SK-N-SH (cell line): ENCODE measurements around the gene XG. TPM values are rescaled to one million over a fixed set of nuclear protein-coding genes. Genes with fewer than 3 reads are reported as not detected.

Source experiments
- CTCF ChIA-PET: fragments of 300-600, 350-600 bp; formaldehyde crosslinking; extraction: SDS; loops from one replicate; lab custom pipeline; 2021; lab: Yijun Ruan, JAX
- POLR2A ChIA-PET: fragments of 350-600 bp; sonication (Branson Sonifier 250); formaldehyde crosslinking; extraction: SDS; loops from one replicate; lab custom pipeline; 2020; ENCODE audit warnings: antibody characterized with exemption, inconsistent platforms; lab: Yijun Ruan, JAX
- DNase-seq: peaks from one replicate; pipeline ENCODE4 v3.0.0; 2012
- H2AFZ ChIP-seq: fragments of 200-600 bp; sonication (generic); 2 replicates; pipeline ENCODE4 v1.8.1; 2016; ENCODE audit warnings: antibody characterized with exemption, mild to moderate bottlenecking, low read depth
- H3F3A ChIP-seq: fragments of 200-600 bp; sonication (generic); replicated peaks from 2 replicates; pipeline ENCODE3; 2016; ENCODE audit warnings: antibody characterized with exemption, mild to moderate bottlenecking; ENCODE audit not compliant: insufficient read depth
- H3K27ac ChIP-seq, 2 experiments: fragments of 200-500 bp in 1 of 2; fragments of 200-600 bp in 1 of 2; sonication (Bioruptor generic) in 1 of 2; sonication (generic), shearing (Covaris generic) in 1 of 2; 2 replicates each; pipeline versions ENCODE4 v1.5.1 to v1.6.1; 2014 to 2016; ENCODE audit warnings: low read depth in 2 of 2, inconsistent platforms in 1 of 2, low read length in 1 of 2, mild to moderate bottlenecking in 1 of 2, mixed read lengths in 1 of 2
- H3K27me3 ChIP-seq: fragments of 200-600 bp; sonication (generic), shearing (Covaris generic); 2 replicates; pipeline ENCODE4 v1.6.1; 2016; ENCODE audit warnings: mixed run types; ENCODE audit not compliant: insufficient read depth
- H3K36me3 ChIP-seq, 2 experiments: fragments of 200-500 bp in 1 of 2; fragments of 200-600 bp in 1 of 2; sonication (Bioruptor generic) in 1 of 2; sonication (generic) in 1 of 2; replicated peaks in 1 of 2; 2 replicates each; pipeline versions ENCODE3 to v1.5.1; 2014 to 2016; ENCODE audit warnings: low read length in 1 of 2, mild to moderate bottlenecking in 1 of 2; ENCODE audit not compliant: insufficient read depth in 2 of 2, control insufficient read depth in 1 of 2
- H3K4me1 ChIP-seq, 2 experiments: fragments of 200-500 bp in 1 of 2; fragments of 200-600 bp in 1 of 2; sonication (Bioruptor generic) in 1 of 2; sonication (generic), shearing (Covaris generic) in 1 of 2; 2 replicates each; pipeline versions ENCODE4 v1.5.1 to v1.6.1; 2014 to 2016; ENCODE audit warnings: low read depth in 1 of 2, low read length in 1 of 2, mixed run types in 1 of 2; ENCODE audit not compliant: insufficient read depth in 2 of 2, control insufficient read depth in 1 of 2
- H3K4me2 ChIP-seq: fragments of 200-600 bp; sonication (generic), shearing (Covaris generic); 2 replicates; pipeline ENCODE4 v1.6.1; 2017; ENCODE audit warnings: mixed run types
- H3K4me3 ChIP-seq, 2 experiments: fragments of 200-500 bp in 1 of 2; fragments of 200-600 bp in 1 of 2; sonication (Bioruptor generic) in 1 of 2; sonication (generic), shearing (Covaris generic) in 1 of 2; 2 replicates each; pipeline versions ENCODE4 v1.5.1 to v1.8.1; 2014 to 2016; ENCODE audit warnings: low read depth in 2 of 2, inconsistent platforms in 1 of 2, low read length in 1 of 2, mild to moderate bottlenecking in 1 of 2, mixed read lengths in 1 of 2, moderate library complexity in 1 of 2
- H3K79me2 ChIP-seq: fragments of 200-600 bp; sonication (generic); 2 replicates; pipeline ENCODE4 v1.8.1; 2017; ENCODE audit warnings: mild to moderate bottlenecking; ENCODE audit not compliant: insufficient read depth
- H3K9ac ChIP-seq: fragments of 200-600 bp; sonication (generic); 2 replicates; pipeline ENCODE4 v1.6.1; 2017; ENCODE audit warnings: mixed run types
- H3K9me2 ChIP-seq: fragments of 200-600 bp; sonication (generic); 2 replicates; pipeline ENCODE4 v1.6.1; 2017; ENCODE audit warnings: mixed run types
- H3K9me3 ChIP-seq: fragments of 200-600 bp; sonication (generic); 2 replicates; pipeline ENCODE4 v1.6.1; 2017; ENCODE audit warnings: mixed run types, mild to moderate bottlenecking, moderate library complexity
- H4K20me1 ChIP-seq: fragments of 200-600 bp; sonication (generic); 2 replicates; pipeline ENCODE4 v1.6.1; 2017; ENCODE audit warnings: mild to moderate bottlenecking, mixed run types; ENCODE audit not compliant: insufficient read depth
- CHD2 ChIP-seq: fragments of 150-350 bp; IDR thresholded peaks from 2 replicates; pipeline ENCODE4 v1.6.1; 2018; ENCODE audit warnings: low read length; ENCODE audit not compliant: partially characterized antibody
- ELF1 ChIP-seq: IDR thresholded peaks from 2 replicates; pipeline ENCODE4 v1.4.0; 2012
- EP300 ChIP-seq, 2 experiments: IDR thresholded peaks; 2 replicates each; pipeline versions ENCODE4 v1.4.0 to v1.6.1; 2012; ENCODE audit warnings: borderline replicate concordance in 1 of 2, low read depth in 1 of 2, low read length in 1 of 2
- FOXJ3 ChIP-seq: sonication (generic); formaldehyde crosslinking; IDR thresholded peaks from 2 replicates; pipeline ENCODE4 v1.5.1; 2020; ENCODE audit warnings: mild to moderate bottlenecking, missing genetic modification reagents
- FOXM1 ChIP-seq: IDR thresholded peaks from 2 replicates; pipeline ENCODE4 v1.4.0; 2012; ENCODE audit warnings: low read depth, mild to moderate bottlenecking
- GABPA ChIP-seq: IDR thresholded peaks from 2 replicates; pipeline ENCODE4 v1.4.0; 2012; ENCODE audit warnings: low read depth, mild to moderate bottlenecking
- JUND ChIP-seq: IDR thresholded peaks from 2 replicates; pipeline ENCODE4 v1.4.0; 2012
- MXI1 ChIP-seq: IDR thresholded peaks from 2 replicates; pipeline ENCODE4 v1.6.1; 2012; ENCODE audit warnings: mild to moderate bottlenecking, low read depth, low read length, improper control_type of control experiment
- NFIC ChIP-seq: IDR thresholded peaks from 2 replicates; pipeline ENCODE4 v1.4.0; 2012; ENCODE audit warnings: borderline replicate concordance
- RAD21 ChIP-seq: IDR thresholded peaks from 2 replicates; pipeline ENCODE4 v1.6.1; 2012; ENCODE audit warnings: mild to moderate bottlenecking, low read length
- REST ChIP-seq: IDR thresholded peaks from 2 replicates; pipeline ENCODE4 v1.6.1; 2012; ENCODE audit warnings: mild to moderate bottlenecking, low read depth, low read length, moderate library complexity
- RXRA ChIP-seq: IDR thresholded peaks from 2 replicates; pipeline ENCODE4 v1.4.0; 2012; ENCODE audit warnings: low read depth, mild to moderate bottlenecking, borderline replicate concordance
- SMC3 ChIP-seq: IDR thresholded peaks from 2 replicates; pipeline ENCODE4 v1.6.1; 2012; ENCODE audit warnings: low read depth, low read length, improper control_type of control experiment
- TCF12 ChIP-seq: IDR thresholded peaks from 2 replicates; pipeline ENCODE4 v1.4.0; 2012
- TEAD4 ChIP-seq: IDR thresholded peaks from 2 replicates; pipeline ENCODE4 v1.4.0; 2012; ENCODE audit warnings: mild to moderate bottlenecking, borderline replicate concordance; ENCODE audit not compliant: insufficient read depth
- WGBS: methylation state at CpG from one replicate; pipeline ENCODE4 v1.1.6; 2017; ENCODE audit warnings: low lambda C conversion rate; 5-methylcytosine and 5-hydroxymethylcytosine counted together
- polyA plus RNA-seq, 3 experiments: library from polyadenylated mRNA; depleted of rRNA; stranded (reverse); fragments of >200 nt; gene quantifications; 2 replicates each; pipeline ENCODE4 v1.2.3, GENCODE V29; 2012
- TF ChIP-seq, protein P1 (sequence below): fragments of 150-350 bp; IDR thresholded peaks from 2 replicates; pipeline ENCODE4 v1.6.1; 2016; ENCODE audit warnings: mild to moderate bottlenecking, low read depth, low read length
- TF ChIP-seq, protein P2 (sequence below): IDR thresholded peaks from 2 replicates; pipeline ENCODE4 v1.4.0; 2012; ENCODE audit warnings: low read depth, borderline replicate concordance
- TF ChIP-seq, protein P3 (sequence below): IDR thresholded peaks from 2 replicates; pipeline ENCODE4; 2012

The XG gene
- polyA plus RNA-seq, 1 of the 3 experiments (the other 2 are of a cell fraction) = 0.76 TPM

DNA sequence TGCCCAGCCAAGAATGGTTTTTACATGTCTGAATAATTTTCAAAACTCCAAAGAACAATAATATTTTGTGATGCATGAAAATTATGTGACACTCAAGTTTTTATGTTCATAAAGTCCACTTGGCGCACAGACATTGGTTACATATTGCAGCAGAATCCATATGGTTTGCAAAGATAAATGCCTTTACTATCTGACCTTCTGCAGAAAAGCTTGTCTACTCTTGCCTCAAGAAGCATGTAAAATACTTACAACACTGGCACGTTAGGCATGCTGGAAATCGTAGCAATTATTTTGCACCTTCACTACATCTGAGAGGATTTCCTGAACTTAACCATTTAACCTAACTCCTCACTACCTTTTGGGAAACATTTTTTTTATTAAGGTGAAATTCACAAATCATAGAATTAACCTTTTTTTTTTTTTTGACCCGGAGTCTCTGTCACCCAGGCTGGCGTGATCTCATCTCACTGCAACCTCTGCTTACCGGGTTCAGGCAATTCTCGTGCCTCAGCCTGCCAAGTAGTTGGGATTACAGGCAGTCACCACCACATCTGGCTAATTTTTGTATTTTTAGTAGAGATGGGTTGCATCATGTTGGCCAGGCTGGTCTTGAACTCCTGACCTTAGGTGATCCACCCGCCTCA lies 3.5 kb upstream of the XG start:
- Histone ChIP-seq H3K4me3 (no peak overlapping the region), H3F3A (peaks cover 4% of the 10 kb centered on the region)
- TF ChIP-seq CHD2 (no peak), JUND (no peak), TEAD4 (no peak), GABPA (no peak), FOXM1 (no peak), EP300 (IDR thresholded peaks at IDR 0.05; ENCODE audit: borderline replicate concordance in 1 of 2, low read depth in 1 of 2, low read length in 1 of 2) (no peak), NFIC (no peak), ELF1 (no peak), RXRA (no peak)
- TF ChIP-seq, all 33 proteins: peak for 0
- peaks cover 0 to 7% of the 10 kb centered on the region in 2 experiments; a peak in 1 of 4 replicates for H3K4me1 ChIP-seq
- no peaks in the 10 kb centered on the region for H3K36me3 ChIP-seq
- H3K79me2 ChIP-seq = no peaks in the 10 kb centered on the region
- no peak overlapping the region for H3K9ac ChIP-seq
- H4K20me1 ChIP-seq = no peaks in the 10 kb centered on the region
- no peak overlapping the region for H3K27ac ChIP-seq
- WGBS = 43% methylated on average over 8 of the region's 8 CpGs
- ChIA-PET CTCF (no interaction called here), POLR2A (no interaction called here)
- DNase-seq = no peak
- H2AFZ ChIP-seq = no peak overlapping the region
- H3K9me3 ChIP-seq = no peaks in the 10 kb centered on the region
- no peaks in the 10 kb centered on the region for H3K27me3 ChIP-seq
- H3K4me2 ChIP-seq = no peak overlapping the region
- no peaks in the 10 kb centered on the region for H3K9me2 ChIP-seq

DNA sequence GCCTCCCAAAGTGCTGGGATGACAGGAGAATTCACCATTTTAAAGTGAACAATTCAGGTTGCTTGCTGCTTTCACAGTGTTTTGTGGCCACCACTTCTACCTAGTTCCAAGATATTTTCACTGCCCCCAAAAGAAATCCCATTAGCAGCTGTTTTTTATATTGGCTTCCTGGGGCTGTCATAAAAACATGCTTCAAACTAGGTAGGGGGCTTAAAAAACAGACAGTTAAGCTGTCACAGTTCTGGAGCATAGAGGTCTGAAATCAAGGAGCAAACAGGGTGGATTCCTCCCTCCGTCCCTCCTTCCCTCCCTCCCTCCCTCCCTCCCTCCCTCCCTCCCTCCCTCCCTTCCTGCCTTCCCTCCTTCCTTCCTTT lies 3.0 kb upstream of the XG start:
- peaks cover 4% of the 10 kb centered on the region for H3F3A ChIP-seq
- H4K20me1 ChIP-seq = no peaks in the 10 kb centered on the region
- H3K4me2 ChIP-seq = no peak overlapping the region
- H3K36me3 ChIP-seq = no peaks in the 10 kb centered on the region
- H3K4me1 ChIP-seq = peaks cover 0 to 7% of the 10 kb centered on the region in 2 experiments; a peak in 1 of 4 replicates
- H3K9ac ChIP-seq = no peak overlapping the region
- TF ChIP-seq FOXJ3 (CRISPR knock-in tag) = no peak
- TF ChIP-seq ELF1 = no peak
- TF ChIP-seq, protein P1, sequence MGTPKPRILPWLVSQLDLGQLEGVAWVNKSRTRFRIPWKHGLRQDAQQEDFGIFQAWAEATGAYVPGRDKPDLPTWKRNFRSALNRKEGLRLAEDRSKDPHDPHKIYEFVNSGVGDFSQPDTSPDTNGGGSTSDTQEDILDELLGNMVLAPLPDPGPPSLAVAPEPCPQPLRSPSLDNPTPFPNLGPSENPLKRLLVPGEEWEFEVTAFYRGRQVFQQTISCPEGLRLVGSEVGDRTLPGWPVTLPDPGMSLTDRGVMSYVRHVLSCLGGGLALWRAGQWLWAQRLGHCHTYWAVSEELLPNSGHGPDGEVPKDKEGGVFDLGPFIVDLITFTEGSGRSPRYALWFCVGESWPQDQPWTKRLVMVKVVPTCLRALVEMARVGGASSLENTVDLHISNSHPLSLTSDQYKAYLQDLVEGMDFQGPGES = no peak
- no peak for TF ChIP-seq TEAD4
- TF ChIP-seq, protein P2, sequence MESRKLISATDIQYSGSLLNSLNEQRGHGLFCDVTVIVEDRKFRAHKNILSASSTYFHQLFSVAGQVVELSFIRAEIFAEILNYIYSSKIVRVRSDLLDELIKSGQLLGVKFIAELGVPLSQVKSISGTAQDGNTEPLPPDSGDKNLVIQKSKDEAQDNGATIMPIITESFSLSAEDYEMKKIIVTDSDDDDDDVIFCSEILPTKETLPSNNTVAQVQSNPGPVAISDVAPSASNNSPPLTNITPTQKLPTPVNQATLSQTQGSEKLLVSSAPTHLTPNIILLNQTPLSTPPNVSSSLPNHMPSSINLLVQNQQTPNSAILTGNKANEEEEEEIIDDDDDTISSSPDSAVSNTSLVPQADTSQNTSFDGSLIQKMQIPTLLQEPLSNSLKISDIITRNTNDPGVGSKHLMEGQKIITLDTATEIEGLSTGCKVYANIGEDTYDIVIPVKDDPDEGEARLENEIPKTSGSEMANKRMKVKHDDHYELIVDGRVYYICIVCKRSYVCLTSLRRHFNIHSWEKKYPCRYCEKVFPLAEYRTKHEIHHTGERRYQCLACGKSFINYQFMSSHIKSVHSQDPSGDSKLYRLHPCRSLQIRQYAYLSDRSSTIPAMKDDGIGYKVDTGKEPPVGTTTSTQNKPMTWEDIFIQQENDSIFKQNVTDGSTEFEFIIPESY = no peak
- no peak for TF ChIP-seq EP300 (IDR thresholded peaks at IDR 0.05; ENCODE audit: borderline replicate concordance in 1 of 2, low read depth in 1 of 2, low read length in 1 of 2)
- TF ChIP-seq FOXM1 = no peak
- TF ChIP-seq TCF12 = no peak
- no peak for TF ChIP-seq REST
- TF ChIP-seq MXI1 = no peak
- no peak for TF ChIP-seq GABPA
- TF ChIP-seq SMC3 = no peak
- TF ChIP-seq, protein P3, sequence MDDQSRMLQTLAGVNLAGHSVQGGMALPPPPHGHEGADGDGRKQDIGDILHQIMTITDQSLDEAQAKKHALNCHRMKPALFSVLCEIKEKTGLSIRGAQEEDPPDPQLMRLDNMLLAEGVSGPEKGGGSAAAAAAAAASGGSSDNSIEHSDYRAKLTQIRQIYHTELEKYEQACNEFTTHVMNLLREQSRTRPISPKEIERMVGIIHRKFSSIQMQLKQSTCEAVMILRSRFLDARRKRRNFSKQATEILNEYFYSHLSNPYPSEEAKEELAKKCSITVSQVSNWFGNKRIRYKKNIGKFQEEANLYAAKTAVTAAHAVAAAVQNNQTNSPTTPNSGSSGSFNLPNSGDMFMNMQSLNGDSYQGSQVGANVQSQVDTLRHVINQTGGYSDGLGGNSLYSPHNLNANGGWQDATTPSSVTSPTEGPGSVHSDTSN = no peak
- no peak for TF ChIP-seq RAD21
- TF ChIP-seq, all 33 proteins: peak for 0
- Histone ChIP-seq H3K9me3 (no peaks in the 10 kb centered on the region), H3K27ac (no peak overlapping the region), H3K79me2 (no peaks in the 10 kb centered on the region), H2AFZ (no peak overlapping the region), H3K4me3 (no peak overlapping the region), H3K9me2 (no peaks in the 10 kb centered on the region), H3K27me3 (no peaks in the 10 kb centered on the region)
- ChIA-PET CTCF (no interaction called here), POLR2A (no interaction called here)
- WGBS = 48% methylated on average over 1 of the region's 1 CpG
- DNase-seq = no peak
